HEK293 (cell line): ENCODE measurements around the gene SLC6A9.

Experiments
- CTCF ChIA-PET: fragments of 350-600 bp; formaldehyde crosslinking; extraction: SDS; loops from one replicate; lab custom pipeline; 2021; ENCODE audit warnings: antibody characterized with exemption; lab: Yijun Ruan, JAX
- POLR2A ChIA-PET: fragments of 300-600 bp; formaldehyde crosslinking; extraction: SDS; loops from one replicate; lab custom pipeline; 2020; ENCODE audit warnings: antibody characterized with exemption, inconsistent platforms; lab: Yijun Ruan, JAX
- H3K27ac ChIP-seq: fragments of 200-500 bp; sonication (Bioruptor generic); 2 replicates; pipeline ENCODE4 v1.5.1; 2014; ENCODE audit warnings: low read depth, low read length, control low read depth, inconsistent platforms; ENCODE audit errors: extremely low read depth
- H3K36me3 ChIP-seq, 2 experiments: fragments of 200-500 bp in 1 of 2; sonication (Bioruptor generic) in 1 of 2; 1 replicate in 1 of 2; 2 replicates in 1 of 2; pipeline ENCODE4 v1.5.1; 2014 to 2017; ENCODE audit warnings: inconsistent platforms in 2 of 2, low read length in 2 of 2; ENCODE audit not compliant: control insufficient read depth in 2 of 2, insufficient read depth in 1 of 2
- H3K4me1 ChIP-seq: fragments of 200-500 bp; sonication (Bioruptor generic); 2 replicates; pipeline ENCODE4 v1.5.1; 2014; ENCODE audit warnings: mild to moderate bottlenecking, low read length, inconsistent platforms; ENCODE audit not compliant: control insufficient read depth, insufficient read depth
- H3K4me3 ChIP-seq: 2 replicates; pipeline ENCODE4 v1.5.1; 2011; ENCODE audit warnings: low read depth, mild to moderate bottlenecking, control low read depth, low read length, moderate library complexity
- H3K9me3 ChIP-seq: fragments of 200-500 bp; sonication (Bioruptor generic); 2 replicates; pipeline ENCODE4 v1.5.1; 2014; ENCODE audit warnings: low read depth, low read length, inconsistent platforms; ENCODE audit not compliant: control insufficient read depth, insufficient read depth
- BCL11B ChIP-seq: fragments of 450-650 bp; formaldehyde crosslinking; IDR thresholded peaks from 2 replicates; pipeline ENCODE4 v1.5.1; 2016; ENCODE audit warnings: low read depth, missing biosample characterization, missing genetic modification characterization
- EGR2 ChIP-seq: fragments of 450-650 bp; formaldehyde crosslinking; IDR thresholded peaks from 2 replicates; pipeline ENCODE4 v1.5.1; 2016; ENCODE audit warnings: low read depth, missing biosample characterization, missing genetic modification characterization
- ELK4 ChIP-seq: IDR thresholded peaks from 2 replicates; pipeline ENCODE4 v1.6.1; 2011; ENCODE audit warnings: mild to moderate bottlenecking, low read depth, low read length, borderline replicate concordance
- KLF7 ChIP-seq: fragments of 450-650 bp; formaldehyde crosslinking; IDR thresholded peaks from 2 replicates; pipeline ENCODE4 v1.5.1; 2016; ENCODE audit warnings: missing biosample characterization, missing genetic modification characterization, borderline replicate concordance
- SCRT2 ChIP-seq: fragments of 450-650 bp; formaldehyde crosslinking; IDR thresholded peaks from 2 replicates; pipeline ENCODE4 v1.5.1; 2016; ENCODE audit warnings: missing biosample characterization, missing genetic modification characterization
- SP3 ChIP-seq: fragments of 450-650 bp; formaldehyde crosslinking; IDR thresholded peaks from 2 replicates; pipeline ENCODE4 v1.5.1; 2016; ENCODE audit warnings: missing biosample characterization, missing genetic modification characterization
- ZBTB20 ChIP-seq: fragments of 450-650 bp; formaldehyde crosslinking; IDR thresholded peaks from 2 replicates; pipeline ENCODE4 v1.5.1; 2016; ENCODE audit warnings: missing biosample characterization, missing genetic modification characterization
- ZBTB49 ChIP-seq: fragments of 450-650 bp; formaldehyde crosslinking; IDR thresholded peaks from 2 replicates; pipeline ENCODE4 v1.5.1; 2016; ENCODE audit warnings: missing biosample characterization, missing genetic modification characterization, low read depth
- ZBTB6 ChIP-seq: fragments of 450-650 bp; formaldehyde crosslinking; IDR thresholded peaks from 2 replicates; pipeline ENCODE4 v1.5.1; 2017; ENCODE audit warnings: missing biosample characterization, missing genetic modification characterization
- ZFP69B ChIP-seq: fragments of 450-650 bp; formaldehyde crosslinking; IDR thresholded peaks from 2 replicates; pipeline ENCODE4 v1.5.1; 2016; ENCODE audit warnings: missing biosample characterization, missing genetic modification characterization
- ZNF10 ChIP-seq: fragments of 450-650 bp; formaldehyde crosslinking; IDR thresholded peaks from 2 replicates; pipeline ENCODE4 v1.5.1; 2017; ENCODE audit warnings: missing biosample characterization, missing genetic modification characterization
- ZNF146 ChIP-seq: fragments of 450-650 bp; formaldehyde crosslinking; IDR thresholded peaks from 2 replicates; pipeline ENCODE4 v1.5.1; 2016; ENCODE audit warnings: missing biosample characterization, missing genetic modification characterization
- ZNF585B ChIP-seq: fragments of 450-650 bp; formaldehyde crosslinking; IDR thresholded peaks from 2 replicates; pipeline ENCODE4 v1.5.1; 2016; ENCODE audit warnings: missing biosample characterization, missing genetic modification characterization
- ZNF600 ChIP-seq: fragments of 450-650 bp; formaldehyde crosslinking; IDR thresholded peaks from 2 replicates; pipeline ENCODE4 v1.5.1; 2016; ENCODE audit warnings: missing biosample characterization, missing genetic modification characterization
- ZNF654 ChIP-seq: fragments of 450-650 bp; formaldehyde crosslinking; IDR thresholded peaks from 2 replicates; pipeline ENCODE4 v1.5.1; 2016; ENCODE audit warnings: low read depth, missing biosample characterization, missing genetic modification characterization
- ZSCAN16 ChIP-seq: fragments of 450-650 bp; formaldehyde crosslinking; IDR thresholded peaks from 2 replicates; pipeline ENCODE4 v1.5.1; 2016; ENCODE audit warnings: missing biosample characterization, missing genetic modification characterization

Gene SLC6A9

GRCh38 chr1:43999455-43999854, 31.8 kb downstream of the SLC6A9 start:
- Histone ChIP-seq H3K4me3 (no peak overlapping the region), H3K36me3 (no peaks in the 10 kb centered on the region)
- POLR2A ChIA-PET: no interaction called here
- TF ChIP-seq ZFP69B (tag by site-specific recombination): no peak
- TF ChIP-seq ELK4: no peak
- no peak for TF ChIP-seq ZBTB49 (tag by site-specific recombination)
- no peak for TF ChIP-seq ZBTB6
- no peak for TF ChIP-seq ZNF654
- TF ChIP-seq KLF7 (tag by site-specific recombination): no peak
- no peak for TF ChIP-seq ZNF600 (tag by site-specific recombination)
- TF ChIP-seq, all 188 proteins: peak for 0
- CTCF ChIA-PET: interaction anchor here (0.6 to 1.5 kb wide), 3 partner anchors 49 to 756 kb away, joined by 3 to 8 read pairs (median 5); no protein-coding TSS in a partner anchor
- H3K27ac ChIP-seq: no peak overlapping the region
- H3K9me3 ChIP-seq: no peaks in the 10 kb centered on the region
- H3K4me1 ChIP-seq: no peaks in the 10 kb centered on the region

GRCh38 chr1:43998000-43998378, 33.3 kb downstream of the SLC6A9 start:
- POLR2A ChIA-PET: no interaction called here
- TF ChIP-seq SCRT2 (tag by site-specific recombination): no peak
- no peak for TF ChIP-seq ZSCAN16 (tag by site-specific recombination)
- CTCF ChIA-PET: interaction anchor here (1.4 to 6.5 kb wide), 2 partner anchors 50 to 234 kb away, joined by 5 to 53 read pairs; no protein-coding TSS in a partner anchor
- Histone ChIP-seq H3K27ac (no peak overlapping the region), H3K4me3 (no peak overlapping the region), H3K4me1 (no peaks in the 10 kb centered on the region), H3K36me3 (no peaks in the 10 kb centered on the region), H3K9me3 (no peaks in the 10 kb centered on the region)

- CTCF ChIA-PET: interaction anchor here (6.5 kb wide), 1 partner anchor 50 kb away, joined by 53 read pairs; no protein-coding TSS in a partner anchor
- Histone ChIP-seq H3K4me1 (no peaks in the 10 kb centered on the region), H3K27ac (no peak overlapping the region), H3K4me3 (no peak overlapping the region)
- POLR2A ChIA-PET: no interaction called here
- TF ChIP-seq EGR2 (tag by site-specific recombination) (0 out of 2 replicates have a peak, but pooled peaks have one; percentile 25), ZNF10 (tag by site-specific recombination) (no peak), ZNF146 (no peak)
- TF ChIP-seq, all 188 proteins: peak for 1
- H3K9me3 ChIP-seq: no peaks in the 10 kb centered on the region
- H3K36me3 ChIP-seq: no peaks in the 10 kb centered on the region
Observed at GRCh38 chr1:43997295-43997999, 33.8 kb downstream of the SLC6A9 start.

GRCh38 chr1:43996733-43997115, 34.5 kb downstream of the SLC6A9 start:
- TF ChIP-seq KLF7 (tag by site-specific recombination) (no peak), ZNF585B (tag by site-specific recombination) (no peak), ZBTB20 (tag by site-specific recombination) (no peak), BCL11B (tag by site-specific recombination) (no peak), SP3 (no peak)
- no peak overlapping the region for H3K27ac ChIP-seq
- no peak overlapping the region for H3K4me3 ChIP-seq
- no peaks in the 10 kb centered on the region for H3K9me3 ChIP-seq
- no peaks in the 10 kb centered on the region for H3K36me3 ChIP-seq
- CTCF ChIA-PET: interaction anchor here (6.5 kb wide), 1 partner anchor 51 kb away, joined by 53 read pairs; no protein-coding TSS in a partner anchor
- POLR2A ChIA-PET: no interaction called here
- no peaks in the 10 kb centered on the region for H3K4me1 ChIP-seq
